H9 (cell line): ENCODE data around the gene SMAP1. TPM values are rescaled to one million over a fixed set of nuclear protein-coding genes. Genes with fewer than 3 reads are reported as not detected.

Source experiments
- DNase-seq: peaks from one replicate; pipeline ENCODE4 v3.0.0-alpha.2; 2017
- H2AFZ ChIP-seq: one replicate; pipeline ENCODE4 v1.6.1; 2013; ENCODE audit warnings: mild to moderate bottlenecking, low read length, control low read depth, moderate library complexity
- H2AK5ac ChIP-seq: 2 replicates; pipeline ENCODE4 v1.6.1; 2013; ENCODE audit warnings: low read length, control low read depth, mixed read lengths; ENCODE audit not compliant: insufficient read length
- H2BK120ac ChIP-seq: one replicate; pipeline ENCODE4 v1.6.1; 2013; ENCODE audit warnings: low read depth, mild to moderate bottlenecking, low read length, control low read depth, inconsistent platforms; ENCODE audit not compliant: poor library complexity, severe bottlenecking
- H2BK12ac ChIP-seq: 2 replicates; pipeline ENCODE4 v1.6.1; 2013; ENCODE audit warnings: low read length, control low read depth, mixed read lengths, low read depth; ENCODE audit not compliant: insufficient read length
- H2BK15ac ChIP-seq: 2 replicates; pipeline ENCODE4 v1.6.1; 2013; ENCODE audit warnings: low read depth, low read length, control low read depth
- H2BK20ac ChIP-seq: one replicate; pipeline ENCODE4 v1.6.1; 2013; ENCODE audit warnings: low read depth, mild to moderate bottlenecking, low read length, control low read depth, inconsistent platforms; ENCODE audit not compliant: poor library complexity, severe bottlenecking
- H2BK5ac ChIP-seq: 2 replicates; pipeline ENCODE4 v1.6.1; 2013; ENCODE audit warnings: low read length, control low read depth, mixed read lengths; ENCODE audit not compliant: insufficient read length
- H3K14ac ChIP-seq: 2 replicates; pipeline ENCODE4 v1.6.1; 2013; ENCODE audit warnings: low read length, control low read depth; ENCODE audit not compliant: insufficient read depth
- H3K18ac ChIP-seq: 2 replicates; pipeline ENCODE4 v1.6.1; 2013; ENCODE audit warnings: low read depth, mild to moderate bottlenecking, mixed read lengths, low read length, control low read depth; ENCODE audit not compliant: insufficient read length
- H3K23ac ChIP-seq: 2 replicates; pipeline ENCODE4 v1.6.1; 2013; ENCODE audit warnings: low read length, control low read depth, mixed read lengths, low read depth; ENCODE audit not compliant: insufficient read length
- H3K23me2 ChIP-seq: 2 replicates; pipeline ENCODE4 v1.6.1; 2013; ENCODE audit warnings: low read depth, mild to moderate bottlenecking, mixed read lengths, low read length, control low read depth; ENCODE audit not compliant: insufficient read length, poor library complexity, severe bottlenecking
- H3K27ac ChIP-seq: 2 replicates; pipeline ENCODE4 v1.5.1; 2013; ENCODE audit warnings: low read length, control low read depth, mixed read lengths, low read depth; ENCODE audit not compliant: insufficient read length
- H3K27me3 ChIP-seq: 2 replicates; pipeline ENCODE4 v1.6.1; 2013; ENCODE audit warnings: low read length, control low read depth, inconsistent platforms; ENCODE audit not compliant: insufficient read depth
- H3K4ac ChIP-seq: 2 replicates; pipeline ENCODE4 v1.6.1; 2013; ENCODE audit warnings: low read depth, mild to moderate bottlenecking, control low read depth, inconsistent platforms, low read length, moderate library complexity
- H3K4me1 ChIP-seq: 2 replicates; pipeline ENCODE4 v1.6.1; 2013; ENCODE audit warnings: low read length, control low read depth, inconsistent platforms; ENCODE audit not compliant: insufficient read depth
- H3K4me2 ChIP-seq: 2 replicates; pipeline ENCODE4 v1.6.1; 2013; ENCODE audit warnings: low read length, control low read depth, mixed read lengths; ENCODE audit not compliant: insufficient read length, insufficient read depth
- H3K56ac ChIP-seq: 2 replicates; pipeline ENCODE4 v1.6.1; 2013; ENCODE audit warnings: low read depth, mild to moderate bottlenecking, mixed read lengths, low read length, control low read depth; ENCODE audit not compliant: insufficient read length
- H3K79me1 ChIP-seq: 2 replicates; pipeline ENCODE4 v1.6.1; 2013; ENCODE audit warnings: low read depth, mild to moderate bottlenecking, moderate library complexity, low read length, control low read depth, inconsistent platforms; ENCODE audit not compliant: insufficient read depth, poor library complexity, severe bottlenecking
- H3K79me2 ChIP-seq: 2 replicates; pipeline ENCODE4 v1.6.1; 2013; ENCODE audit warnings: low read length, control low read depth, inconsistent platforms; ENCODE audit not compliant: insufficient read depth
- H3K9ac ChIP-seq: 2 replicates; pipeline ENCODE4 v1.6.1; 2013; ENCODE audit warnings: low read length, control low read depth, mixed read lengths; ENCODE audit not compliant: insufficient read length; ENCODE audit errors: extremely low read depth
- H3K9me3 ChIP-seq: one replicate; pipeline ENCODE4 v1.6.1; 2013; ENCODE audit warnings: low read depth, low read length, inconsistent platforms; ENCODE audit not compliant: control insufficient read depth
- H3T11ph ChIP-seq: one replicate; pipeline ENCODE4 v1.6.1; 2013; ENCODE audit warnings: mild to moderate bottlenecking, low read length, control low read depth, inconsistent platforms
- H4K20me1 ChIP-seq: one replicate; pipeline ENCODE4 v1.6.1; 2013; ENCODE audit not compliant: control insufficient read depth, insufficient read length, insufficient read depth
- H4K5ac ChIP-seq: 2 replicates; pipeline ENCODE4 v1.6.1; 2013; ENCODE audit warnings: low read depth, mild to moderate bottlenecking, mixed read lengths, low read length, control low read depth; ENCODE audit not compliant: insufficient read length
- H4K8ac ChIP-seq: replicated peaks from 2 replicates; pipeline ENCODE4 v1.6.1; 2013; ENCODE audit warnings: low read length, control low read depth, mixed read lengths, low read depth; ENCODE audit not compliant: insufficient read length
- H4K91ac ChIP-seq: 2 replicates; pipeline ENCODE4 v1.6.1; 2013; ENCODE audit warnings: low read depth, mild to moderate bottlenecking, moderate library complexity, mixed read lengths, low read length, control low read depth; ENCODE audit not compliant: insufficient read length
- H3K27ac Mint-ChIP-seq, 3 experiments: 2 replicates in 2 of 3; 3 replicates in 1 of 3; pipeline ENCODE4 v1.8.0; 2020 to 2021; ENCODE audit warnings: mixed read lengths in 3 of 3, mild to moderate bottlenecking in 1 of 3, moderate library complexity in 1 of 3
- H3K27me3 Mint-ChIP-seq: 2 replicates; pipeline ENCODE4 v1.8.0; 2021; ENCODE audit warnings: low read depth, mild to moderate bottlenecking, moderate library complexity, mixed read lengths
- H3K36me3 Mint-ChIP-seq, 3 experiments: 2 replicates in 2 of 3; 3 replicates in 1 of 3; pipeline ENCODE4 v1.8.0; 2020 to 2021; ENCODE audit warnings: low read depth in 3 of 3, mixed read lengths in 3 of 3; ENCODE audit not compliant: insufficient read depth in 1 of 3
- H3K4me1 Mint-ChIP-seq, 2 experiments: 2 replicates each; pipeline ENCODE4 v1.8.0; 2020; ENCODE audit warnings: mixed read lengths in 2 of 2
- H3K4me3 Mint-ChIP-seq, 2 experiments: 2 replicates in 1 of 2; 3 replicates in 1 of 2; pipeline ENCODE4 v1.8.0; 2020 to 2021; ENCODE audit warnings: mild to moderate bottlenecking in 2 of 2, mixed read lengths in 2 of 2, moderate library complexity in 1 of 2
- H3K9me3 Mint-ChIP-seq, 2 experiments: 2 replicates in 1 of 2; 3 replicates in 1 of 2; pipeline ENCODE4 v1.8.0; 2020; ENCODE audit warnings: mild to moderate bottlenecking in 2 of 2, mixed read lengths in 2 of 2, moderate library complexity in 1 of 2
- CTCF ChIP-seq: fragments of 200-600 bp; sonication (generic); conservative IDR thresholded peaks from 3 replicates; pipeline ENCODE4 v1.8.0; 2021; ENCODE audit warnings: antibody characterized with exemption, mild to moderate bottlenecking
- WGBS: extraction: QIAGEN DNeasy Blood & Tissue Kit; methylation state at CpG from one replicate; pipeline ENCODE4 v1.1.7; 2013; ENCODE audit warnings: missing lambda C conversion rate, low lambda C conversion rate, mixed read lengths; ENCODE audit not compliant: insufficient read length; ENCODE audit errors: extremely low coverage; 5-methylcytosine and 5-hydroxymethylcytosine counted together
- total RNA-seq: library from RNA; stranded (reverse); gene quantifications from 2 replicates; pipeline ENCODE4 v1.2.1, GENCODE V29; 2021

The SMAP1 gene
- total RNA-seq, 1 experiment from 2014 or later, result 29.3 TPM

- no peak for DNase-seq
- Histone ChIP-seq H3K9ac (no peak overlapping the region), H3K4ac (no peak overlapping the region), H3K27ac (no peak overlapping the region), H2BK5ac (no peak overlapping the region), H4K8ac (no peak overlapping the region), H3K4me1 (no peaks in the 10 kb centered on the region; the same call in 1 of the 2 replicates), H2AK5ac (no peak overlapping the region), H3K18ac (no peak overlapping the region), H3K23me2 (no peaks in the 10 kb centered on the region), H3T11ph (no peak overlapping the region), H3K23ac (no peak overlapping the region), H2BK120ac (no peak overlapping the region), H3K9me3 (no peaks in the 10 kb centered on the region), H2BK12ac (no peak overlapping the region), H2AFZ (no peak overlapping the region), H3K14ac (no peak overlapping the region), H3K79me1 (peaks cover 10% of the 10 kb centered on the region), H3K79me2 (peaks cover 9% of the 10 kb centered on the region; the same call in 1 of the 2 replicates), H3K4me2 (no peak overlapping the region), H4K5ac (no peak overlapping the region), H4K91ac (no peak overlapping the region), H2BK15ac (no peak overlapping the region), H3K27me3 (no peaks in the 10 kb centered on the region), H3K56ac (no peak overlapping the region), H4K20me1 (no peaks in the 10 kb centered on the region), H2BK20ac (no peak overlapping the region)
- Mint-ChIP-seq H3K36me3 (peaks cover 0 to 4% (median 0%) of the 10 kb centered on the region in 3 experiments; a peak in 1 of 7 replicates), H3K9me3 (no peaks in the 10 kb centered on the region), H3K27me3 (no peaks in the 10 kb centered on the region), H3K27ac (no peak overlapping the region), H3K4me3 (no peak overlapping the region), H3K4me1 (peaks cover 19 to 27% of the 10 kb centered on the region in 2 experiments)
- no CpG with 5 or more reads among the region's 3 CpGs for WGBS
- TF ChIP-seq CTCF, result no peak
Measured at GRCh38 chr6:70675822-70676221, 8.1 kb downstream of the SMAP1 start.
